ENCODE results near the gene CFAP299. TPM values are rescaled to one million over a fixed set of nuclear protein-coding genes. Genes with fewer than 3 reads are reported as not detected.

CFAP299 gene
- total RNA-seq, 1 donor from 2014 or later: not detected

DNA sequence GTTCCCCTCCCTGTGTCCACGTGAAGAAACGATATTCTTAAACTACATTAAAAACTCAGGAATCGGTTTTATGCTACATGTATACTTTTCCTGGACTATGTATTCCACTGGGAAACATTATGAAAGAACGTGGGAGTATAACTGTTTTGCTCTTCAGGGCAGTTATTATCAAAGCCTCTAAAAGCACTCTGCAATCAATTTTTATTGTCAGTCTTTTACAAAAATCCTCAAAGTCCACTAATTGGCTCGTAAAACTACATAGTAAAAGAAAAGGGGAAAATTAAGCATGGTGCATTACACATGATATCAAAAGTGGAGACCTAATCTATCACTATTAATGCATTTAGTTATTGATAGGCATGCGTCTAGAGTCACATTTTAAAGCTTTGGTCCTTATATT lies 11.4 kb upstream of the CFAP299 start:
- Mint-ChIP-seq H3K27ac (ENCODE audit: unreplicated experiment) (no peak overlapping the region), H3K36me3 (ENCODE audit: low read depth, unreplicated experiment) (no peaks in the 10 kb centered on the region), H3K4me1 (ENCODE audit: unreplicated experiment) (no peaks in the 10 kb centered on the region), H3K4me3 (ENCODE audit: unreplicated experiment) (no peak overlapping the region), H3K27me3 (ENCODE audit: unreplicated experiment) (peaks cover 3% of the 10 kb centered on the region), H3K9me3 (ENCODE audit: unreplicated experiment) (no peaks in the 10 kb centered on the region)
- no peak for DNase-seq (ENCODE audit: low spot score)
- TF ChIP-seq, protein P1, sequence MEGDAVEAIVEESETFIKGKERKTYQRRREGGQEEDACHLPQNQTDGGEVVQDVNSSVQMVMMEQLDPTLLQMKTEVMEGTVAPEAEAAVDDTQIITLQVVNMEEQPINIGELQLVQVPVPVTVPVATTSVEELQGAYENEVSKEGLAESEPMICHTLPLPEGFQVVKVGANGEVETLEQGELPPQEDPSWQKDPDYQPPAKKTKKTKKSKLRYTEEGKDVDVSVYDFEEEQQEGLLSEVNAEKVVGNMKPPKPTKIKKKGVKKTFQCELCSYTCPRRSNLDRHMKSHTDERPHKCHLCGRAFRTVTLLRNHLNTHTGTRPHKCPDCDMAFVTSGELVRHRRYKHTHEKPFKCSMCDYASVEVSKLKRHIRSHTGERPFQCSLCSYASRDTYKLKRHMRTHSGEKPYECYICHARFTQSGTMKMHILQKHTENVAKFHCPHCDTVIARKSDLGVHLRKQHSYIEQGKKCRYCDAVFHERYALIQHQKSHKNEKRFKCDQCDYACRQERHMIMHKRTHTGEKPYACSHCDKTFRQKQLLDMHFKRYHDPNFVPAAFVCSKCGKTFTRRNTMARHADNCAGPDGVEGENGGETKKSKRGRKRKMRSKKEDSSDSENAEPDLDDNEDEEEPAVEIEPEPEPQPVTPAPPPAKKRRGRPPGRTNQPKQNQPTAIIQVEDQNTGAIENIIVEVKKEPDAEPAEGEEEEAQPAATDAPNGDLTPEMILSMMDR (IDR thresholded peaks at IDR 0.05; ENCODE audit: unreplicated experiment): no peak

DNA sequence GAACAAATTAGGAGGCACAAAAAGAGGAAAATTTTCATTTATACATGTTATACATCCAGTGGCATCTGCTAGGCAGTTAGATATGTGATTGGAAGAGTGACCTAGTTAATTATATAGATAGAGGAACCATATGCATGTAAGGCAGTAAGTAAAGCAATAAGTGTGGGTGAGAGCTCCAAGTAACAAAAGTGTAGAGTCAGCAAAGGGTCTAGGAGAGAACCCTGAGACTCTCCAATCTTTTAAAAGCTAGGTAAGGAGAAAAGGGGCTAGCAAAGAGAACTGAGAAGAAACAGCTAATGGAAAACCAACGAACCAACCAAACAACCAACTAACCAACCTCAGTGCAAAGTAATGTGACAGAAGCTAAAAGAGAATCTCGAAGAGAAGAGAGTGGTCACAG lies 3.8 kb upstream of the CFAP299 start:
- TF ChIP-seq, protein P1 (IDR thresholded peaks at IDR 0.05; ENCODE audit: unreplicated experiment): no peak
- Mint-ChIP-seq H3K27ac (ENCODE audit: unreplicated experiment) (no peak overlapping the region), H3K9me3 (ENCODE audit: unreplicated experiment) (no peaks in the 10 kb centered on the region), H3K4me1 (ENCODE audit: unreplicated experiment) (no peaks in the 10 kb centered on the region), H3K27me3 (ENCODE audit: unreplicated experiment) (peaks cover 4% of the 10 kb centered on the region), H3K36me3 (ENCODE audit: low read depth, unreplicated experiment) (no peaks in the 10 kb centered on the region), H3K4me3 (ENCODE audit: unreplicated experiment) (no peak overlapping the region)
- DNase-seq (ENCODE audit: low spot score): no peak

DNA sequence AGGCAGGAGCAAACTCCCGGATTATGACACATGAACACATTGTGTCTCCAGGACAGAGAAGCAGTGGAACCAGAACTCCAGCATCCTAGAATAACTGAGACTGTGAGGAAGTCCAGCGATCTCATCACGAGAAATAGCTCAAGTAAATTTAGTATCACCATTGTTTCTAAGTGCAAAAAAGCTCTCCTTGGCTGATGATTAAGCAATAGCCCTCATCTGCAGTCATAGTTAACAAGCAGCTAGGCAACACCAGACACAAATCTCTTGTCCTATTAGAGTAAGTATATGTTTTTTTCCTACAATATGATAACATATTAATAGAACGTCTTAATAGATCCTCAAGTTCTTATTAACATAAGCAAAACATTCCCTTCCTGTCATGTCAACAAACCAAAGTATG lies 2.4 kb upstream of the CFAP299 start:
- Mint-ChIP-seq H3K4me1 (ENCODE audit: unreplicated experiment) (no peaks in the 10 kb centered on the region), H3K27ac (ENCODE audit: unreplicated experiment) (no peak overlapping the region), H3K9me3 (ENCODE audit: unreplicated experiment) (no peaks in the 10 kb centered on the region), H3K27me3 (ENCODE audit: unreplicated experiment) (peaks cover 4% of the 10 kb centered on the region), H3K36me3 (ENCODE audit: low read depth, unreplicated experiment) (no peaks in the 10 kb centered on the region), H3K4me3 (ENCODE audit: unreplicated experiment) (no peak overlapping the region)
- TF ChIP-seq, protein P1 (IDR thresholded peaks at IDR 0.05; ENCODE audit: unreplicated experiment): no peak
- no peak for DNase-seq (ENCODE audit: low spot score)

DNA sequence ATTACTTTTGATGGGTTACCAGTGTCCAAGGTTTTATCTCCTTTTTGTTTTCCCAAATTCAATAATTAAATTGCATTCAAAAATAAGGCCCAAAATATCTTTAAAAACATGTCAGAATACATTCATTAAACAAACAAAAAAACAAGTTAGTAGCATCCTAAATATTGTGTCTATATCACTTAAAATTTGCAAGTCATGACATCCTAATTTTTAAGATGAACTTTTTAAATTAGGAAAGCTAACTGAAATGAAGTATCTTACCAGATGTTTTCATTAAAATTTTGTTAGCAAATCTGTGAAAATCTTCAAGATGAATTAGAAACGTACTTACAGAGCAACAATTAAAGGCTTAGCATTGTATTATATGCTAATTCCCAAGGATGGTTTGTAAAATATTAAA lies 962 bp upstream of the CFAP299 start:
- no peak for DNase-seq (ENCODE audit: low spot score)
- Mint-ChIP-seq H3K36me3 (ENCODE audit: low read depth, unreplicated experiment) (no peaks in the 10 kb centered on the region), H3K27ac (ENCODE audit: unreplicated experiment) (no peak overlapping the region), H3K4me1 (ENCODE audit: unreplicated experiment) (no peaks in the 10 kb centered on the region), H3K4me3 (ENCODE audit: unreplicated experiment) (no peak overlapping the region), H3K27me3 (ENCODE audit: unreplicated experiment) (peaks cover 4% of the 10 kb centered on the region), H3K9me3 (ENCODE audit: unreplicated experiment) (no peaks in the 10 kb centered on the region)
- TF ChIP-seq, protein P1 (IDR thresholded peaks at IDR 0.05; ENCODE audit: unreplicated experiment): no peak

DNA sequence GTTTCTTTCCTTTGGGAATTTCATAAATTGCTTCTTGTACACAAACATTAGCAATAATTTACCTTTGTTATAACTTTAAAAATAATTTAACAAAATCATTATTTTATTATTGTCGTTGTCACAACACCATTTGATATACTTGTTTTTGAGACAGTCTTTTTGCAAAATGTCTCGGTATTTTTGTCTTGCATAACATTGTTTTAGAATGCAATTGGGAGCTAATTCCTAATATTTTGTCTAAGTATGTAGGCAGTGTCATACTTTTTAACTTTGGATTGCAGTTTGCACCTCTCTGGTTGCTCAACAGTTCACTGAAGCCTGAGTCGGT lies 340 bp upstream of the CFAP299 start:
- H3K9me3 Mint-ChIP-seq (ENCODE audit: unreplicated experiment): no peaks in the 10 kb centered on the region
- H3K4me3 Mint-ChIP-seq (ENCODE audit: unreplicated experiment): peak overlapping the region; percentile 91
- H3K4me1 Mint-ChIP-seq (ENCODE audit: unreplicated experiment): no peaks in the 10 kb centered on the region
- H3K36me3 Mint-ChIP-seq (ENCODE audit: low read depth, unreplicated experiment): no peaks in the 10 kb centered on the region
- TF ChIP-seq, protein P1 (IDR thresholded peaks at IDR 0.05; ENCODE audit: unreplicated experiment): no peak
- no peak for DNase-seq (ENCODE audit: low spot score)
- peaks cover 5% of the 10 kb centered on the region for H3K27me3 Mint-ChIP-seq (ENCODE audit: unreplicated experiment)
- H3K27ac Mint-ChIP-seq (ENCODE audit: unreplicated experiment): no peak overlapping the region

All from endothelial cell (in vitro differentiated cells).